SK-N-SH treated with all-trans-retinoic acid at 6 μM for 48 hours (cell line): Measurements from ENCODE around the gene NAT14.

ENCODE experiments used
- ATAC-seq: fragments of 200-7000 bp; cut with Tn5 transposase; 3 replicates; pipeline ENCODE4 v1.9.1; 2020; ENCODE audit warnings: mild to moderate bottlenecking, moderate library complexity
- ARNTL ChIP-seq: fragments of 450-650 bp; formaldehyde crosslinking; IDR thresholded peaks from 2 replicates; pipeline ENCODE4 v1.5.0; 2020; ENCODE audit warnings: low read depth, mild to moderate bottlenecking, moderate library complexity, borderline replicate concordance
- BACH2 ChIP-seq: fragments of 250-450 bp; sonication (Bioruptor Pico); IDR thresholded peaks from 2 replicates; pipeline ENCODE4 v1.9.0; 2021; ENCODE audit warnings: mild to moderate bottlenecking, borderline replicate concordance
- CSDC2 ChIP-seq: fragments of 250-450 bp; sonication (Bioruptor Pico); IDR thresholded peaks from 2 replicates; pipeline ENCODE4 v1.5.0; 2020; ENCODE audit warnings: mild to moderate bottlenecking, moderate library complexity
- ESRRG ChIP-seq: fragments of 250-450 bp; sonication (Bioruptor Pico); IDR thresholded peaks from 2 replicates; pipeline ENCODE4 v1.6.1; 2021; ENCODE audit warnings: mild to moderate bottlenecking
- GLIS3 ChIP-seq: fragments of 250-450 bp; sonication (Bioruptor Pico); IDR thresholded peaks from 2 replicates; pipeline ENCODE4 v1.5.0; 2020; ENCODE audit warnings: mild to moderate bottlenecking, moderate library complexity
- ISL1 ChIP-seq: fragments of 250-450 bp; sonication (Bioruptor Pico); IDR thresholded peaks from 2 replicates; pipeline ENCODE4 v2.1.2; 2022; ENCODE audit warnings: mild to moderate bottlenecking, moderate library complexity
- OSR1 ChIP-seq: fragments of 250-450 bp; sonication (Bioruptor Pico); IDR thresholded peaks from 2 replicates; pipeline ENCODE4 v1.8.0; 2022; ENCODE audit warnings: moderate library complexity, mild to moderate bottlenecking, inconsistent platforms
- PPARA ChIP-seq: fragments of 250-450 bp; sonication (Bioruptor Pico); IDR thresholded peaks from 2 replicates; pipeline ENCODE4 v1.5.0; 2020; ENCODE audit warnings: mild to moderate bottlenecking, borderline replicate concordance
- RARB ChIP-seq: fragments of 250-450 bp; sonication (Bioruptor Pico); IDR thresholded peaks from 2 replicates; pipeline ENCODE4 v1.8.0; 2021; ENCODE audit warnings: mild to moderate bottlenecking, moderate library complexity
- SNAI2 ChIP-seq: fragments of 250-450 bp; sonication (Bioruptor Pico); IDR thresholded peaks from 2 replicates; pipeline ENCODE4 v1.5.0; 2020; ENCODE audit warnings: mild to moderate bottlenecking, moderate library complexity
- TCF4 ChIP-seq: fragments of 250-450 bp; sonication (Bioruptor Pico); IDR thresholded peaks from 2 replicates; pipeline ENCODE4 v1.8.0; 2021; ENCODE audit warnings: mild to moderate bottlenecking, moderate library complexity, borderline replicate concordance
- TOX ChIP-seq: fragments of 250-450 bp; sonication (Bioruptor Pico); IDR thresholded peaks from 2 replicates; pipeline ENCODE4 v1.8.0; 2021; ENCODE audit warnings: mild to moderate bottlenecking, moderate library complexity, borderline replicate concordance
- ZFP3 ChIP-seq: fragments of 250-450 bp; sonication (Bioruptor Pico); IDR thresholded peaks from 2 replicates; pipeline ENCODE4 v1.5.0; 2020; ENCODE audit warnings: mild to moderate bottlenecking, moderate library complexity
- ZFP30 ChIP-seq: fragments of 450-650 bp; formaldehyde crosslinking; IDR thresholded peaks from 2 replicates; pipeline ENCODE4 v1.5.0; 2022; ENCODE audit warnings: mild to moderate bottlenecking, moderate library complexity
- ZNF565 ChIP-seq: fragments of 450-650 bp; formaldehyde crosslinking; conservative IDR thresholded peaks from 2 replicates; pipeline ENCODE4 v1.5.0; 2020; ENCODE audit warnings: low read depth, mild to moderate bottlenecking, moderate library complexity
- ZNF70 ChIP-seq: fragments of 450-650 bp; formaldehyde crosslinking; IDR thresholded peaks from 2 replicates; pipeline ENCODE4 v1.5.0; 2020; ENCODE audit warnings: mild to moderate bottlenecking, moderate library complexity
- TF ChIP-seq, protein P1 (sequence below): fragments of 250-450 bp; sonication (Bioruptor Pico); IDR thresholded peaks from 2 replicates; pipeline ENCODE4 v1.5.1; 2021; ENCODE audit warnings: mild to moderate bottlenecking, moderate library complexity
- TF ChIP-seq, protein P2 (sequence below): fragments of 250-450 bp; sonication (Bioruptor Pico); IDR thresholded peaks from 2 replicates; pipeline ENCODE4 v1.5.0; 2020; ENCODE audit warnings: mild to moderate bottlenecking, moderate library complexity
- TF ChIP-seq, protein P3 (sequence below): fragments of 250-450 bp; sonication (Bioruptor Pico); IDR thresholded peaks from 2 replicates; pipeline ENCODE4 v1.8.0; 2020; ENCODE audit warnings: mild to moderate bottlenecking, moderate library complexity, borderline replicate concordance
- TF ChIP-seq, protein P4 (sequence below): fragments of 250-450 bp; sonication (Bioruptor Pico); IDR thresholded peaks from 2 replicates; pipeline ENCODE4 v1.5.1; 2020; ENCODE audit warnings: low read depth, mild to moderate bottlenecking, moderate library complexity

The NAT14 gene

DNA sequence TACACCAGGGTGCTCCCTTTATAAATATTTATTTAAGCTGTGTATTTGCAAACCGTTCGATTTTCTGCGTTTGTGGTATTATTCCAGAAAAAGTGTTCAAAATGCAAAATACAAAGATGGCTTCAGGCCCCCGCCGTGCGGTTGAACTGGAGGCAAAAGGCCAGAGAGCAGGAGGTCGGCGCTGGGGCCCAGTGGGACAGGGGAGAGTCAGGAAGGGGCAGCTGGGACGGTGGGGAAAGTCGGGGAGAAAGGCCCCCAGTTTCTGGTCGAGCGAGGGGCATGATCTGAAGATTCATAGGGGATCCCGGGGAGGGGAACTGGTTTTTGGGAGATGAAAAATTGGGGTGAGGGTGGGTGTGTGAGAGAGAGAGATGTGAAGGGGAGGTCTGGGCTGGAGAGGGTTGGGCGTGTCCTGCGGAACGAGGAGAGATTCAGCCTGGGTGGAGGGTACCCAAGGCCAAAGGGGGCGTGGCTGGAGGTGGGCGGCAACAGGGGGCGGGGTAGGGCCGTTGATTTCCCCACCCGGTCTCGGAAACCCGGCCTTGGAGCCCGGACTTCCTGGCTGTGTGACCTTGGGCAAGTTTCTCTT lies 24.2 kb upstream of the NAT14 start (continued):
- TF ChIP-seq, protein P1, sequence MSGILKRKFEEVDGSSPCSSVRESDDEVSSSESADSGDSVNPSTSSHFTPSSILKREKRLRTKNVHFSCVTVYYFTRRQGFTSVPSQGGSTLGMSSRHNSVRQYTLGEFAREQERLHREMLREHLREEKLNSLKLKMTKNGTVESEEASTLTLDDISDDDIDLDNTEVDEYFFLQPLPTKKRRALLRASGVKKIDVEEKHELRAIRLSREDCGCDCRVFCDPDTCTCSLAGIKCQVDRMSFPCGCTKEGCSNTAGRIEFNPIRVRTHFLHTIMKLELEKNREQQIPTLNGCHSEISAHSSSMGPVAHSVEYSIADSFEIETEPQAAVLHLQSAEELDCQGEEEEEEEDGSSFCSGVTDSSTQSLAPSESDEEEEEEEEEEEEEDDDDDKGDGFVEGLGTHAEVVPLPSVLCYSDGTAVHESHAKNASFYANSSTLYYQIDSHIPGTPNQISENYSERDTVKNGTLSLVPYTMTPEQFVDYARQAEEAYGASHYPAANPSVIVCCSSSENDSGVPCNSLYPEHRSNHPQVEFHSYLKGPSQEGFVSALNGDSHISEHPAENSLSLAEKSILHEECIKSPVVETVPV (CRISPR knock-in tag): no peak
- TF ChIP-seq ZNF565 (CRISPR knock-in tag) (no peak), ARNTL (CRISPR knock-in tag) (no peak), CSDC2 (CRISPR knock-in tag) (no peak), ZFP3 (CRISPR knock-in tag) (no peak), BACH2 (no peak)

DNA sequence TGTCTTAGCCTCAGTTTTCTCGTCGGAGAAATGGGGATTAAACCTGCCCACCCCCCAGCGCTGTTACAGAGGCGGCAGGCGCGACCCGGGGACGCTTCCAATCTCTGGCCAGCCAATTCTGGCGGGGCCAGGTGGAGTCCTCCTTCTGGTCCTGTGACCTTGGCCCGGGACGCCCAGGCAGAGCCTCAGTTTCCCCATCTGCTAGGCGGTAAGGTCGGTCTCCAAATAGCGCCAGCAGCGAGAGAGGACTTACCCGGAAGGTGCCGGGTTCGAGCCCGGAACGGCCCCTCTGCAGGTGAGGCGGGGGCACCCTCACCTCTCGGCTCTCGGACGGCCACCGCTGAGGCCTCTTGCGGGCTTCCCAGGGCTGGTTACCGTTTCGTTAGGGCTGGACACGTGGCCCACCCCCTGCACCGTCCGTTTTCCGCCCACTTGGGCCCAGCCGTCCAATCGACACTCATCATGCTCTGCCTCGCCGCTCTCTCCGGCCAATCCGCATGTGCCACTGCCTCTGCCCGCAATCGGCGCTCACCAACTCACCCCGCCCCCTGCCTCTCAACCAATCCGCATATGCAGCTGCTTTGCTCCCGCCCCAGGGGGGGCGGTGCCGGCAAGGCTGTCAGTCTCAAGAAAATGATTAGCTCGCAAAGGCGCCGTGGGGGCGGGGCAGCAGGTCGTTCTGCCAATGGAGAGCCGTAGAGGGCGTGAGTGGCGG lies 23.6 kb upstream of the NAT14 start, which contains the start of gene ISOC2:
TSS of gene ISOC2 (minus strand) at position 384 of the 715 bp plus-strand sequence. CDS start 5,156 bp downstream, outside the sequence.
- no peak for TF ChIP-seq ZNF565 (CRISPR knock-in tag)
- TF ChIP-seq, protein P2, sequence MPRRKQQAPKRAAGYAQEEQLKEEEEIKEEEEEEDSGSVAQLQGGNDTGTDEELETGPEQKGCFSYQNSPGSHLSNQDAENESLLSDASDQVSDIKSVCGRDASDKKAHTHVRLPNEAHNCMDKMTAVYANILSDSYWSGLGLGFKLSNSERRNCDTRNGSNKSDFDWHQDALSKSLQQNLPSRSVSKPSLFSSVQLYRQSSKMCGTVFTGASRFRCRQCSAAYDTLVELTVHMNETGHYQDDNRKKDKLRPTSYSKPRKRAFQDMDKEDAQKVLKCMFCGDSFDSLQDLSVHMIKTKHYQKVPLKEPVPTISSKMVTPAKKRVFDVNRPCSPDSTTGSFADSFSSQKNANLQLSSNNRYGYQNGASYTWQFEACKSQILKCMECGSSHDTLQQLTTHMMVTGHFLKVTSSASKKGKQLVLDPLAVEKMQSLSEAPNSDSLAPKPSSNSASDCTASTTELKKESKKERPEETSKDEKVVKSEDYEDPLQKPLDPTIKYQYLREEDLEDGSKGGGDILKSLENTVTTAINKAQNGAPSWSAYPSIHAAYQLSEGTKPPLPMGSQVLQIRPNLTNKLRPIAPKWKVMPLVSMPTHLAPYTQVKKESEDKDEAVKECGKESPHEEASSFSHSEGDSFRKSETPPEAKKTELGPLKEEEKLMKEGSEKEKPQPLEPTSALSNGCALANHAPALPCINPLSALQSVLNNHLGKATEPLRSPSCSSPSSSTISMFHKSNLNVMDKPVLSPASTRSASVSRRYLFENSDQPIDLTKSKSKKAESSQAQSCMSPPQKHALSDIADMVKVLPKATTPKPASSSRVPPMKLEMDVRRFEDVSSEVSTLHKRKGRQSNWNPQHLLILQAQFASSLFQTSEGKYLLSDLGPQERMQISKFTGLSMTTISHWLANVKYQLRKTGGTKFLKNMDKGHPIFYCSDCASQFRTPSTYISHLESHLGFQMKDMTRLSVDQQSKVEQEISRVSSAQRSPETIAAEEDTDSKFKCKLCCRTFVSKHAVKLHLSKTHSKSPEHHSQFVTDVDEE (CRISPR knock-in tag): peak; percentile 40
- no peak for TF ChIP-seq ZNF70 (CRISPR knock-in tag)
- TF ChIP-seq ISL1 (CRISPR knock-in tag): 0 out of 2 replicates have a peak, but pooled peaks have one; percentile 30
- 0 out of 2 replicates have a peak, but pooled peaks have one; percentile 41 for TF ChIP-seq RARB (CRISPR knock-in tag)
- TF ChIP-seq ESRRG (CRISPR knock-in tag): no peak; the same call in 1 of the 2 replicates
- 0 out of 2 replicates have a peak, but pooled peaks have one; percentile 31 for TF ChIP-seq GLIS3 (CRISPR knock-in tag)
- peak; percentile 62; the same call in 1 of the 2 replicates for TF ChIP-seq ZFP3 (CRISPR knock-in tag)
- peak; percentile 82; the same call in 1 of the 2 replicates for TF ChIP-seq CSDC2 (CRISPR knock-in tag)
- peak; percentile 96 for ATAC-seq

DNA sequence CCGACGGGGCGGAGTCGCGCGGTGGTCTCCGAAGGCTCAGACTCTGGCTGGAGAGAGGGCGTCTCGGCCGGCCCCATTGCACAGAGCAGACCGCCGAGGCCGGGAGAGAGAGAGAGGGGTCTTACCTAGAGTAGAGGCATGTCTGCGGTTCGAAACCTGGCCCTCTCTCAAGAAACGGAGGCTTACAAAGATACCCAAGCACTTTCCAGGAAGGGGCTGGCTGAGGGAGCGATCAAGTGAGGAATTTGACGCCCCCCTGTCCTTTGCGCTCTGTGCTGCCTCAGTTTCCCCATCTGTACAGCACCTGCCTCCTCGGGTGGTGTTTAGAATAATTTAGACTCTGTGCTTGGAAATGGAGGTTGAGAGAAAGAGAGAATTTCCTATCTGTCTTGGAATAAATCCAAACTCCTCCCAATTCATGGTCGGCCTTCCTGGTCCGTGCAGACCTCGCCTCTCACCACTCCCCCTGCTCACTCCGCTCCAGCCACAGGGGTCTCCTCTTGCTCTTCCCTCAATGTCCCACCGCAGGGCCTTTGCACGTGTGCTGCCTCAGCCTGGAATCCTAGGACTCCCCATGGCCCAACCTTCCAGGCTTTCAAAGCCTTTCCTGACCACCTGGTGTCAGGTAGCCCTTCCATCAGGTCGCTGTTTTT lies 22.9 kb upstream of the NAT14 start:
- ATAC-seq: no peak

DNA sequence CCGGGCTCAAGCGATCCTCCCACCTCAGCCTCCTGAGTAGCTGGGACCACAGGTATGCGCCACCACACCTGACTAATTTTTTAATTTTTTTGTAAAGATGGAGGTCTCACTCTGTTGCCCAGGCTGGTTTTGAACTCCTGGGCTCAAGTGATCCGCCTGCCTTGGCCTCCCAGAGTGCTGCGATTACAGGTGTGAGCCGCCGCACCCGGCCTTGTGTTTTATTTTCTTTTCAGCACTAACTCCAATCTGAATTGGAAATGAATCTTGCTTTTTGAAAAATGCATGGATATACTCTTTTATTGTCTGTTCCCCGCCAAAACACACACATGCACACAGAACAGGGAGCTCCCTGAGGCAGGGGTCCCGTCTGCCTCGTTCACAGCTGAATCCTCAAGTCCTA lies 22.3 kb upstream of the NAT14 start:
- TF ChIP-seq TOX (no peak), CSDC2 (CRISPR knock-in tag) (no peak), BACH2 (no peak), OSR1 (CRISPR knock-in tag) (no peak), ZNF565 (CRISPR knock-in tag) (no peak), ZFP30 (CRISPR knock-in tag) (no peak), ARNTL (CRISPR knock-in tag) (no peak), TCF4 (CRISPR knock-in tag) (no peak), RARB (CRISPR knock-in tag) (no peak), PPARA (CRISPR knock-in tag) (no peak), ZNF70 (CRISPR knock-in tag) (no peak), GLIS3 (CRISPR knock-in tag) (no peak), ESRRG (CRISPR knock-in tag) (no peak), SNAI2 (no peak), ISL1 (CRISPR knock-in tag) (no peak), ZFP3 (CRISPR knock-in tag) (no peak)
- TF ChIP-seq, protein P1 (CRISPR knock-in tag): no peak
- TF ChIP-seq, protein P3, sequence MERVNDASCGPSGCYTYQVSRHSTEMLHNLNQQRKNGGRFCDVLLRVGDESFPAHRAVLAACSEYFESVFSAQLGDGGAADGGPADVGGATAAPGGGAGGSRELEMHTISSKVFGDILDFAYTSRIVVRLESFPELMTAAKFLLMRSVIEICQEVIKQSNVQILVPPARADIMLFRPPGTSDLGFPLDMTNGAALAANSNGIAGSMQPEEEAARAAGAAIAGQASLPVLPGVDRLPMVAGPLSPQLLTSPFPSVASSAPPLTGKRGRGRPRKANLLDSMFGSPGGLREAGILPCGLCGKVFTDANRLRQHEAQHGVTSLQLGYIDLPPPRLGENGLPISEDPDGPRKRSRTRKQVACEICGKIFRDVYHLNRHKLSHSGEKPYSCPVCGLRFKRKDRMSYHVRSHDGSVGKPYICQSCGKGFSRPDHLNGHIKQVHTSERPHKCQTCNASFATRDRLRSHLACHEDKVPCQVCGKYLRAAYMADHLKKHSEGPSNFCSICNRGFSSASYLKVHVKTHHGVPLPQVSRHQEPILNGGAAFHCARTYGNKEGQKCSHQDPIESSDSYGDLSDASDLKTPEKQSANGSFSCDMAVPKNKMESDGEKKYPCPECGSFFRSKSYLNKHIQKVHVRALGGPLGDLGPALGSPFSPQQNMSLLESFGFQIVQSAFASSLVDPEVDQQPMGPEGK: no peak
- TF ChIP-seq, protein P4, sequence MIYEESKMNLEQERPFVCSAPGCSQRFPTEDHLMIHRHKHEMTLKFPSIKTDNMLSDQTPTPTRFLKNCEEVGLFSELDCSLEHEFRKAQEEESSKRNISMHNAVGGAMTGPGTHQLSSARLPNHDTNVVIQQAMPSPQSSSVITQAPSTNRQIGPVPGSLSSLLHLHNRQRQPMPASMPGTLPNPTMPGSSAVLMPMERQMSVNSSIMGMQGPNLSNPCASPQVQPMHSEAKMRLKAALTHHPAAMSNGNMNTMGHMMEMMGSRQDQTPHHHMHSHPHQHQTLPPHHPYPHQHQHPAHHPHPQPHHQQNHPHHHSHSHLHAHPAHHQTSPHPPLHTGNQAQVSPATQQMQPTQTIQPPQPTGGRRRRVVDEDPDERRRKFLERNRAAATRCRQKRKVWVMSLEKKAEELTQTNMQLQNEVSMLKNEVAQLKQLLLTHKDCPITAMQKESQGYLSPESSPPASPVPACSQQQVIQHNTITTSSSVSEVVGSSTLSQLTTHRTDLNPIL (CRISPR knock-in tag): no peak
- ATAC-seq: no peak

More for the DNA sequence above, 22.9 kb upstream of the NAT14 start:
- TF ChIP-seq ZNF565 (CRISPR knock-in tag) (peak; percentile 57; the same call in 1 of the 2 replicates), ZFP30 (CRISPR knock-in tag) (0 out of 2 replicates have a peak, but pooled peaks have one; percentile 24), BACH2 (no peak)
